ENCODE results near the gene CENPB. TPM values are rescaled to one million over a fixed set of nuclear protein-coding genes. Genes with fewer than 3 reads are reported as not detected.

The CENPB gene
- total and polyA plus RNA-seq, 2 experiments from 2014 or later = 4.5 to 134 TPM

DNA sequence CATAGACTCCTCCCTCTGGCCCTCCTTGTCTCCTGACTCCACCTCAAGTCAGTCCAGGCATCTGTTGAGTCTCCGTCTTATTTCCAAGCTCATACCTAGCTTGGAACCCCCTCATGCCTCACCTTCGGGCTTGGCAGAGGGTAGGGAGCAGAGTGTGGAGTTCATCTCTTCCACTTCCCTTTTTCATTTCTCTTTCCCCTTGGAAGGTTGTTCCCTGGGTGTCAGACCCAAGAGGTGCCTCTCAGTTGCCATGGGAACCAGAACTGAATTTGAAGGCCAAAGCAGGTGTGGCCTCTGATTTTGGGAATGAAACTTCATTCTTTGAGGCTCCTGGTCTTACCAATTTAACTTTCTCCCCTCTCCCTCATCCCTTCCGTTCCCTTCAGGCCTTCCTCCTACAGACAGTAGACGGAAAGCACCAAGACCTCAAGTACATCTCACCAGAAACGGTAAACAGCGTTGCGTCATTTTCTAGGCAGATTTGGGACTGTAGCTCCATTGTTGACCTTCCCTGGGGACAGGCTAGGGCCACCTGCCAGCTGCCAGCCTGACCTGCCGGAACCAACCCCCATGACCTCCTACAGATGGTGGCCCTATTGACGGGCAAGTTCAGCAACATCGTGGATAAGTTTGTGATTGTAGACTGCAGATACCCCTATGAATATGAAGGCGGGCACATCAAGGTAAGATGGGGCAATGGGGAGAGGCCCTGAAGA, 16.1 kb upstream of the CENPB start:
- no peak overlapping the region for H2AFZ ChIP-seq
- 94 to 96% methylated on average over 11 of the region's 11 CpGs for WGBS, 2 experiments (ENCODE audit: low coverage in 1 of 2, low lambda C conversion rate in 2 of 2, missing lambda C conversion rate in 2 of 2)
- in situ Hi-C loops (cut with MboI) = no loop called here
- H3K4me2 ChIP-seq (ENCODE audit: unreplicated experiment) = no peak overlapping the region
- no peaks in the 10 kb centered on the region for H3K27me3 ChIP-seq (replicated peaks; ENCODE audit: insufficient read depth)
- no peaks in the 10 kb centered on the region; the same call in 1 of the 2 replicates for H3K36me3 ChIP-seq (ENCODE audit: low read depth)
- TF ChIP-seq EZH2phosphoT487 (IDR thresholded peaks at IDR 0.05; ENCODE audit: insufficient read depth, low read depth) = no peak
- no peak for TF ChIP-seq EZH2 (IDR thresholded peaks at IDR 0.05; ENCODE audit: insufficient read depth, poor library complexity, severe bottlenecking)
- no peaks in the 10 kb centered on the region for H3K9me3 ChIP-seq (ENCODE audit: low read depth)
- H3K4me3 ChIP-seq = no peak overlapping the region
- no peak overlapping the region for H3K27ac ChIP-seq
- H3F3A ChIP-seq (ENCODE audit: insufficient read depth) = peaks cover 25% of the 10 kb centered on the region
- no peaks in the 10 kb centered on the region for H3K9me2 ChIP-seq (ENCODE audit: insufficient read depth)
- H4K20me1 ChIP-seq (ENCODE audit: insufficient read depth) = no peaks in the 10 kb centered on the region
- H3K4me1 ChIP-seq (ENCODE audit: insufficient read depth) = peaks cover 32% of the 10 kb centered on the region
- no peak overlapping the region for H3K9ac ChIP-seq
- peaks cover 27% of the 10 kb centered on the region for H3K79me2 ChIP-seq (ENCODE audit: insufficient read depth)
- no peak for DNase-seq

GRCh38 chr20:3801846-3802245, 15.3 kb upstream of the CENPB start:
- Histone ChIP-seq H3K9me3 (ENCODE audit: low read depth) (no peaks in the 10 kb centered on the region), H3F3A (ENCODE audit: insufficient read depth) (peaks cover 19% of the 10 kb centered on the region), H4K20me1 (ENCODE audit: insufficient read depth) (no peaks in the 10 kb centered on the region), H3K9me2 (ENCODE audit: insufficient read depth) (no peaks in the 10 kb centered on the region), H3K4me3 (no peak overlapping the region), H3K36me3 (ENCODE audit: low read depth) (no peaks in the 10 kb centered on the region; the same call in 1 of the 2 replicates), H3K79me2 (ENCODE audit: insufficient read depth) (peaks cover 35% of the 10 kb centered on the region), H3K4me2 (ENCODE audit: unreplicated experiment) (no peak overlapping the region), H2AFZ (no peak overlapping the region), H3K27me3 (replicated peaks; ENCODE audit: insufficient read depth) (no peaks in the 10 kb centered on the region), H3K9ac (no peak overlapping the region), H3K27ac (no peak overlapping the region), H3K4me1 (ENCODE audit: insufficient read depth) (peaks cover 30% of the 10 kb centered on the region)
- 97% methylated on average over 13 of the region's 13 CpGs for WGBS, 2 experiments (ENCODE audit: low coverage in 1 of 2, low lambda C conversion rate in 2 of 2, missing lambda C conversion rate in 2 of 2)
- in situ Hi-C loops (cut with MboI) = no loop called here
- no peak for DNase-seq
- TF ChIP-seq EZH2phosphoT487 (IDR thresholded peaks at IDR 0.05; ENCODE audit: insufficient read depth, low read depth) (no peak), EZH2 (IDR thresholded peaks at IDR 0.05; ENCODE audit: insufficient read depth, poor library complexity, severe bottlenecking) (no peak)

DNA sequence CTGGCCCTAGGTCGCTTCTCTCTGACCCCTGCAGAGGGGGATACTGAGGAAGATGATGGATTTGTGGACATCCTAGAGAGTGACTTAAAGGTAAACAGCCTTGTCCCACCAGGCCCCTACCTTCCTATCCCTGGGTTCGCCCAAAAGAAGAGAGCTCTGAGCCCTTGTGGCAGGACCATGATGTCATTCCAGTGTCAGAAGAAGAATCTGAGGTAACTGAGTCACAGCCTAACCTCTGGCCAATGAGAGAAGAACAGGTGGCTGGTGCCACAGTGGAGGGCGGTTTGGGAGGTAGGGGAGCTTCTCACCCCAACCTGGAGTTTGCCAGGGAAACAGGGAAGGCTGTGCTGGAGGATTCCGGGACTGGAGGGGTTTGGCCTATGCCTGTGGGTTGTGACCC, 14.8 kb upstream of the CENPB start:
- no peaks in the 10 kb centered on the region; the same call in 1 of the 2 replicates for H3K36me3 ChIP-seq (ENCODE audit: low read depth)
- in situ Hi-C loops (cut with MboI) = no loop called here
- WGBS, 2 experiments (ENCODE audit: low coverage in 1 of 2, low lambda C conversion rate in 2 of 2, missing lambda C conversion rate in 2 of 2) = 94 to 97% methylated on average over 4 of the region's 4 CpGs
- peaks cover 25% of the 10 kb centered on the region for H3K4me1 ChIP-seq (ENCODE audit: insufficient read depth)
- H3F3A ChIP-seq (ENCODE audit: insufficient read depth) = peaks cover 14% of the 10 kb centered on the region
- no peaks in the 10 kb centered on the region for H3K9me3 ChIP-seq (ENCODE audit: low read depth)
- no peak overlapping the region for H2AFZ ChIP-seq
- peaks cover 41% of the 10 kb centered on the region for H3K79me2 ChIP-seq (ENCODE audit: insufficient read depth)
- H3K27ac ChIP-seq = no peak overlapping the region
- H3K9ac ChIP-seq = no peak overlapping the region
- no peak overlapping the region for H3K4me2 ChIP-seq (ENCODE audit: unreplicated experiment)
- H3K9me2 ChIP-seq (ENCODE audit: insufficient read depth) = no peaks in the 10 kb centered on the region
- TF ChIP-seq EZH2 (IDR thresholded peaks at IDR 0.05; ENCODE audit: insufficient read depth, poor library complexity, severe bottlenecking) (no peak), EZH2phosphoT487 (IDR thresholded peaks at IDR 0.05; ENCODE audit: insufficient read depth, low read depth) (no peak)
- no peaks in the 10 kb centered on the region for H3K27me3 ChIP-seq (replicated peaks; ENCODE audit: insufficient read depth)
- no peaks in the 10 kb centered on the region for H4K20me1 ChIP-seq (ENCODE audit: insufficient read depth)
- no peak for DNase-seq
- H3K4me3 ChIP-seq = no peak overlapping the region

DNA sequence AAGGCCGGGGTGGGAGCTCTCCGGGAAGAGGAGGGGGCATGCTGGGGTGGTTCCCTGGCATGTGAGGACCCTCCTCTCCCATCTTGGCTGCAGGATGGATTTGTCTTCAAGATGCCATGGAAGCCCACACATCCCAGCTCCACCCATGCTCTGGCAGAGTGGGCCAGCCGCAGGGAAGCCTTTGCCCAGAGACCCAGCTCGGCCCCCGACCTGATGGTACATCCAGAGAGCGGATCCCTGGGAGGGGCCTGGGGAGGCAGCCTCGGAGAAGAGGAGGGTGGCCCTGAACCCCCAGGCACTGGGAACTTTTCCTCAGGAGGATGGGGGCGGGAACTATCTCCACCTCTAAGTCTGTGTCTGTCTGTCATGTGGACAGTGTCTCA, 14.3 kb upstream of the CENPB start:
- no peaks in the 10 kb centered on the region for H3K9me2 ChIP-seq (ENCODE audit: insufficient read depth)
- no peaks in the 10 kb centered on the region for H3K9me3 ChIP-seq (ENCODE audit: low read depth)
- no peak overlapping the region for H3K27ac ChIP-seq
- in situ Hi-C loops (cut with MboI) = no loop called here
- peaks cover 41% of the 10 kb centered on the region for H3K79me2 ChIP-seq (ENCODE audit: insufficient read depth)
- H3K4me1 ChIP-seq (ENCODE audit: insufficient read depth) = peaks cover 21% of the 10 kb centered on the region
- no peaks in the 10 kb centered on the region for H4K20me1 ChIP-seq (ENCODE audit: insufficient read depth)
- TF ChIP-seq EZH2 (IDR thresholded peaks at IDR 0.05; ENCODE audit: insufficient read depth, poor library complexity, severe bottlenecking) (no peak), EZH2phosphoT487 (IDR thresholded peaks at IDR 0.05; ENCODE audit: insufficient read depth, low read depth) (no peak)
- no peak overlapping the region for H3K9ac ChIP-seq
- no peaks in the 10 kb centered on the region for H3K27me3 ChIP-seq (replicated peaks; ENCODE audit: insufficient read depth)
- H3K4me2 ChIP-seq (ENCODE audit: unreplicated experiment) = no peak overlapping the region
- no peak for DNase-seq
- no peak overlapping the region for H3K4me3 ChIP-seq
- peaks cover 9% of the 10 kb centered on the region for H3F3A ChIP-seq (ENCODE audit: insufficient read depth)
- 77 to 84% methylated on average over 6 to 8 of the region's 8 CpGs for WGBS, 2 experiments (ENCODE audit: low coverage in 1 of 2, low lambda C conversion rate in 2 of 2, missing lambda C conversion rate in 2 of 2)
- H2AFZ ChIP-seq = no peak overlapping the region
- H3K36me3 ChIP-seq (ENCODE audit: low read depth) = no peaks in the 10 kb centered on the region; the same call in 1 of the 2 replicates

Data from GM23248 (cell line).